ENCODE measurements around the gene C16orf86. TPM values are rescaled to one million over a fixed set of nuclear protein-coding genes. Genes with fewer than 3 reads are reported as not detected.

Gene C16orf86
- total RNA-seq (2022; extraction: Qiagen RNA extraction; ENCODE audit: low read depth): 0.45 TPM in 1 of 5 replicates, not detected in the others

GRCh38 chr16:67666559-67667452, at the start of gene C16orf86, which contains the start of gene ENKD1:
Gene C16orf86 (plus strand): TSS chr16:67666814. CDS start chr16:67666971, 157 bp downstream.
Gene ENKD1 (minus strand): TSS chr16:67666750. CDS start chr16:67666442, 308 bp downstream.

GRCh38 chr16:67659675-67660563, 6.7 kb upstream of the C16orf86 start, which contains the start of gene ACD:
Gene ACD (minus strand): TSS chr16:67660260. CDS start chr16:67660220, 40 bp downstream.

GRCh38 chr16:67660564-67661028, 6.0 kb upstream of the C16orf86 start, which contains the start of gene PARD6A:
Gene PARD6A (plus strand): TSS chr16:67660960. CDS start chr16:67661039, 79 bp downstream.

Other genes with a start within 250 kb of the C16orf86 start
- 1.4 to 1.7 TPM (median 1.6 TPM) in 5 replicates for gene HSD11B2, start 235.7 kb upstream of the C16orf86 start, total RNA-seq (2022; extraction: Qiagen RNA extraction; ENCODE audit: low read depth)
- gene ATP6V0D1, start 185.7 kb upstream of the C16orf86 start, total RNA-seq (2022; extraction: Qiagen RNA extraction; ENCODE audit: low read depth): 97.6 to 117 TPM (median 109 TPM) in 5 replicates
- not detected in 5 replicates for gene AGRP, start 183.3 kb upstream of the C16orf86 start, total RNA-seq (2022; extraction: Qiagen RNA extraction; ENCODE audit: low read depth)
- 28.9 to 50.3 TPM (median 43.1 TPM) in 5 replicates for gene RIPOR1, start 138.0 kb upstream of the C16orf86 start, total RNA-seq (2022; extraction: Qiagen RNA extraction; ENCODE audit: low read depth)
- gene CTCF, start 104.3 kb upstream of the C16orf86 start, total RNA-seq (2022; extraction: Qiagen RNA extraction; ENCODE audit: low read depth): 34.2 to 38.7 TPM (median 36.1 TPM) in 5 replicates
- gene CARMIL2, start 21.7 kb upstream of the C16orf86 start, total RNA-seq (2022; extraction: Qiagen RNA extraction; ENCODE audit: low read depth): 1.1 to 2.4 TPM (median 2.3 TPM) in 5 replicates
- 25.0 to 37.0 TPM (median 35.2 TPM) in 5 replicates for gene ACD, start 6.6 kb upstream of the C16orf86 start, total RNA-seq (2022; extraction: Qiagen RNA extraction; ENCODE audit: low read depth)
- 1.2 to 2.6 TPM (median 1.8 TPM) in 5 replicates for gene PARD6A, start 5.9 kb upstream of the C16orf86 start, total RNA-seq (2022; extraction: Qiagen RNA extraction; ENCODE audit: low read depth)
- gene ENKD1, start 64 bp upstream of the C16orf86 start, total RNA-seq (2022; extraction: Qiagen RNA extraction; ENCODE audit: low read depth): 5.7 to 12.5 TPM (median 9.6 TPM) in 5 replicates
- 14.0 to 18.3 TPM (median 17.5 TPM) in 5 replicates for gene GFOD2, start 52.5 kb downstream of the C16orf86 start, total RNA-seq (2022; extraction: Qiagen RNA extraction; ENCODE audit: low read depth)
- gene RANBP10, start 139.7 kb downstream of the C16orf86 start, total RNA-seq (2022; extraction: Qiagen RNA extraction; ENCODE audit: low read depth): 6.7 to 10.7 TPM (median 9.7 TPM) in 5 replicates
- gene TSNAXIP1, start 140.1 kb downstream of the C16orf86 start, total RNA-seq (2022; extraction: Qiagen RNA extraction; ENCODE audit: low read depth): 0.32 to 0.86 TPM (median 0.43 TPM) in 5 replicates
- 25.2 to 46.3 TPM (median 44.5 TPM) in 5 replicates for gene THAP11, start 175.5 kb downstream of the C16orf86 start, total RNA-seq (2022; extraction: Qiagen RNA extraction; ENCODE audit: low read depth)
- gene NUTF2, start 180.1 kb downstream of the C16orf86 start, total RNA-seq (2022; extraction: Qiagen RNA extraction; ENCODE audit: low read depth): 230 to 282 TPM (median 237 TPM) in 5 replicates
- gene CENPT, start 180.9 kb downstream of the C16orf86 start, total RNA-seq (2022; extraction: Qiagen RNA extraction; ENCODE audit: low read depth): 21.4 to 32.5 TPM (median 28.4 TPM) in 5 replicates
- gene EDC4, start 206.2 kb downstream of the C16orf86 start, total RNA-seq (2022; extraction: Qiagen RNA extraction; ENCODE audit: low read depth): 43.1 to 69.7 TPM (median 65.1 TPM) in 5 replicates
- 0.33 TPM in 1 of 5 replicates, not detected in the others for gene NRN1L, start 218.1 kb downstream of the C16orf86 start, total RNA-seq (2022; extraction: Qiagen RNA extraction; ENCODE audit: low read depth)
- gene PSKH1, start 226.4 kb downstream of the C16orf86 start, total RNA-seq (2022; extraction: Qiagen RNA extraction; ENCODE audit: low read depth): 10.1 to 16.5 TPM (median 14.3 TPM) in 5 replicates

All from A549 treated with ZK216348 at 1 μM for 4 hours (cell line).